ENCODE data around the gene PARVG. TPM values are rescaled to one million over a fixed set of nuclear protein-coding genes. Genes with fewer than 3 reads are reported as not detected.

The PARVG gene
- total and polyA plus RNA-seq, 2 experiments from 2014 or later: 0.33 TPM; not detected in 1

- no peak for TF ChIP-seq CTCF (IDR thresholded peaks at IDR 0.05; ENCODE audit: low read depth, low read length)
- DNase-seq (ENCODE audit: low read depth in 1 of 2, low spot score in 1 of 2): no peak
- no peaks in the 10 kb centered on the region for H3K27me3 ChIP-seq
- H3K27ac ChIP-seq: no peak overlapping the region
- H3K9me3 ChIP-seq (ENCODE audit: low read depth): no peaks in the 10 kb centered on the region
- H3K36me3 ChIP-seq: no peaks in the 10 kb centered on the region
- H3K4me3 ChIP-seq: no peak overlapping the region
- H3K4me1 ChIP-seq (ENCODE audit: low read depth): no peaks in the 10 kb centered on the region
Observed at GRCh38 chr22:44165286-44165874, 15.3 kb upstream of the PARVG start.

- H3K9me3 ChIP-seq (ENCODE audit: low read depth): no peaks in the 10 kb centered on the region
- TF ChIP-seq CTCF (IDR thresholded peaks at IDR 0.05; ENCODE audit: low read depth, low read length): no peak
- H3K4me1 ChIP-seq (ENCODE audit: low read depth): no peaks in the 10 kb centered on the region
- no peak overlapping the region for H3K27ac ChIP-seq
- no peaks in the 10 kb centered on the region for H3K27me3 ChIP-seq
- no peak for DNase-seq (ENCODE audit: low read depth in 1 of 2, low spot score in 1 of 2)
- H3K4me3 ChIP-seq: no peak overlapping the region
- no peaks in the 10 kb centered on the region for H3K36me3 ChIP-seq
Observed at GRCh38 chr22:44166498-44167276, 14.0 kb upstream of the PARVG start.

- H3K4me3 ChIP-seq: no peak overlapping the region
- H3K36me3 ChIP-seq: no peaks in the 10 kb centered on the region
- no peaks in the 10 kb centered on the region for H3K4me1 ChIP-seq (ENCODE audit: low read depth)
- no peak for TF ChIP-seq CTCF (IDR thresholded peaks at IDR 0.05; ENCODE audit: low read depth, low read length)
- DNase-seq (ENCODE audit: low read depth in 1 of 2, low spot score in 1 of 2): no peak
- no peak overlapping the region for H3K27ac ChIP-seq
- H3K9me3 ChIP-seq (ENCODE audit: low read depth): no peaks in the 10 kb centered on the region
- H3K27me3 ChIP-seq: no peaks in the 10 kb centered on the region
Observed at GRCh38 chr22:44167501-44167900, 13.2 kb upstream of the PARVG start.

GRCh38 chr22:44168206-44168605, 12.5 kb upstream of the PARVG start:
- TF ChIP-seq CTCF (IDR thresholded peaks at IDR 0.05; ENCODE audit: low read depth, low read length): no peak
- Histone ChIP-seq H3K9me3 (ENCODE audit: low read depth) (no peaks in the 10 kb centered on the region), H3K27me3 (no peaks in the 10 kb centered on the region), H3K4me1 (ENCODE audit: low read depth) (no peaks in the 10 kb centered on the region), H3K36me3 (no peaks in the 10 kb centered on the region), H3K4me3 (no peak overlapping the region), H3K27ac (no peak overlapping the region)
- no peak for DNase-seq (ENCODE audit: low read depth in 1 of 2, low spot score in 1 of 2)

- no peak overlapping the region for H3K4me3 ChIP-seq
- no peaks in the 10 kb centered on the region for H3K4me1 ChIP-seq (ENCODE audit: low read depth)
- no peaks in the 10 kb centered on the region for H3K27me3 ChIP-seq
- no peak overlapping the region for H3K27ac ChIP-seq
- TF ChIP-seq CTCF (IDR thresholded peaks at IDR 0.05; ENCODE audit: low read depth, low read length): no peak
- no peak for DNase-seq (ENCODE audit: low read depth in 1 of 2, low spot score in 1 of 2)
- H3K9me3 ChIP-seq (ENCODE audit: low read depth): no peaks in the 10 kb centered on the region
- H3K36me3 ChIP-seq: no peaks in the 10 kb centered on the region
Observed at GRCh38 chr22:44170470-44170869, 10.3 kb upstream of the PARVG start.
